HEK293T (cell line): ENCODE results near the gene PRKAG3.

ENCODE experiments used
- CTBP1 ChIP-seq: fragments of 450-650 bp; IDR thresholded peaks from 2 replicates; pipeline ENCODE4 v1.6.1; 2016; ENCODE audit warnings: borderline replicate concordance
- FOXA1 ChIP-seq: fragments of 450-650 bp; IDR thresholded peaks from 2 replicates; pipeline ENCODE4 v1.6.1; 2016; ENCODE audit warnings: mild to moderate bottlenecking
- NFRKB ChIP-seq: fragments of 450-650 bp; IDR thresholded peaks from 2 replicates; pipeline ENCODE4 v1.6.1; 2016; ENCODE audit warnings: mild to moderate bottlenecking, moderate library complexity
- TARDBP ChIP-seq: fragments of 450-650 bp; IDR thresholded peaks from 2 replicates; pipeline ENCODE4 v1.6.1; 2016

DNA sequence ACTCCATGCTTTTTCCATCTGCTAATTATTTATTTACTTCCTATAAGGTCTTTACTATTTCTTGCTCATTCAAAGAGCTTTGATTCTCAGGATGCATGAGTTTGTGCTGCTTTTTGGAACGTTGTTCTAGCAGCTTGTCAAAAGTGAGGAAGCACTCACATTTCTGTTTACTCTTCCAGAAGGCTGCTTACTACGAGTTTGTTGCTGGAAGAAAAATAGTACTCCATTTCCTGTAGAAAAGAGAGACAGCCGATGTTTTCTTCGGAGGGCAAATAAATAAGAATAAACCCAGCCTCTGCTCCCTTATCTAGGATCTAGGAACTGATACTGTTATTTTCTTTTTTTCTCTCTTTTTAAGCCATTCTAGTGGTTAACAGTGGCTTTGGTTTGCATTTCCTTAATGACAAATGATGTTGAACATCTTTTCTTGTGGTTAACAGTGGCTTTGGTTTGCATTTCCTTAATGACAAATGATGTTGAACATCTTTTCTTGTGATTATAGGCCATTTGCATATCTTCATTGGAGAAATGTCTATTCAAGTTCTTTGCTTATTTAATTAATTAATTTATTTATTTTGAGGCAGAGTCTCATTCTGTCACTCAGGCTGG, 29.1 kb downstream of the PRKAG3 start:
- TF ChIP-seq NFRKB (no peak), FOXA1 (no peak), TARDBP (no peak), CTBP1 (no peak)
